Lung (tissue), 12 donors: ENCODE measurements around the gene ATAD3C. TPM values are rescaled to one million over a fixed set of nuclear protein-coding genes. Genes with fewer than 3 reads are reported as not detected.
A peak's percentile ranks its signal among the peaks of the same experiment; 100 is the strongest.

Experiments used
- ATAC-seq: fragments of 200-7000 bp; cut with Tn5 transposase; one replicate; pipeline ENCODE4 v1.9.1; 2020; ENCODE audit warnings: moderate number of reproducible peaks; ENCODE audit not compliant: insufficient read depth, low FRiP score
- DNase-seq, 3 donors: peaks; one replicate each; pipeline ENCODE4 v3.0.0-alpha.2; 2013 to 2017
- H3K27ac ChIP-seq, 2 donors: one replicate each; pipeline ENCODE4 v1.5.1; 2013; ENCODE audit warnings: mild to moderate bottlenecking in 2 of 2, moderate library complexity in 2 of 2, control low read depth in 1 of 2, inconsistent platforms in 1 of 2, low read depth in 1 of 2, low read length in 1 of 2
- H3K27me3 ChIP-seq, 3 donors: one replicate each; pipeline ENCODE4 v1.5.1; 2013; ENCODE audit warnings: low read length in 2 of 3; ENCODE audit not compliant: control insufficient read depth in 3 of 3, insufficient read depth in 3 of 3
- H3K36me3 ChIP-seq, 4 donors: one replicate each; pipeline ENCODE4 v1.5.1; 2013; ENCODE audit warnings: low read length in 4 of 4, mild to moderate bottlenecking in 1 of 4, moderate library complexity in 1 of 4; ENCODE audit not compliant: control insufficient read depth in 4 of 4, insufficient read depth in 4 of 4
- H3K4me1 ChIP-seq, 5 donors: one replicate each; pipeline ENCODE4 v1.5.1; 2013; ENCODE audit warnings: low read length in 5 of 5, mild to moderate bottlenecking in 2 of 5, moderate library complexity in 1 of 5; ENCODE audit not compliant: control insufficient read depth in 5 of 5, insufficient read depth in 5 of 5
- H3K4me3 ChIP-seq: one replicate; pipeline ENCODE4 v1.5.1; 2013; ENCODE audit warnings: mild to moderate bottlenecking, control low read depth, moderate library complexity
- H3K9ac ChIP-seq, 2 donors: one replicate each; pipeline ENCODE4 v1.5.1; 2013; ENCODE audit warnings: low read length in 2 of 2, control low read depth in 1 of 2; ENCODE audit not compliant: insufficient read depth in 1 of 2
- H3K9me3 ChIP-seq, 4 donors: one replicate each; pipeline ENCODE4 v1.5.1; 2013; ENCODE audit warnings: low read length in 3 of 4, mild to moderate bottlenecking in 1 of 4, moderate library complexity in 1 of 4; ENCODE audit not compliant: control insufficient read depth in 4 of 4, insufficient read depth in 3 of 4
- WGBS, 2 donors: extraction: QIAGEN DNeasy Blood & Tissue Kit; methylation state at CpG; one replicate each; pipeline ENCODE4 v1.1.7; 2013; 5-methylcytosine and 5-hydroxymethylcytosine counted together
- polyA plus RNA-seq, 2 donors: library from polyadenylated mRNA; stranded (reverse); fragments of 200-250 nt; gene quantifications; one replicate each; pipeline ENCODE4 v1.2.1, GENCODE V29; 2013
- total RNA-seq, 2 donors: library from RNA; depleted of rRNA in 1 of 2; stranded (reverse); fragments of >200 nt in 1 of 2; gene quantifications; one replicate each; pipeline ENCODE4 v1.2.1, GENCODE V29; 2014 to 2021
- TF ChIP-seq, protein P1 (sequence below): IDR thresholded peaks from 2 replicates; pipeline ENCODE4 v1.5.1; 2012; ENCODE audit warnings: mild to moderate bottlenecking; ENCODE audit errors: control extremely low read depth, extremely low read depth
- donor health status: control.
- donor health status: control.
- donor health status: Bipolar disorder and iron deficiency.
- donor health status: healthy.
- donor health status: DM: yes; HTN: yes; CAD: no.

ATAD3C gene
- total and polyA plus RNA-seq, 4 donors = 0.60 to 18.0 (median 14.8) TPM

DNA sequence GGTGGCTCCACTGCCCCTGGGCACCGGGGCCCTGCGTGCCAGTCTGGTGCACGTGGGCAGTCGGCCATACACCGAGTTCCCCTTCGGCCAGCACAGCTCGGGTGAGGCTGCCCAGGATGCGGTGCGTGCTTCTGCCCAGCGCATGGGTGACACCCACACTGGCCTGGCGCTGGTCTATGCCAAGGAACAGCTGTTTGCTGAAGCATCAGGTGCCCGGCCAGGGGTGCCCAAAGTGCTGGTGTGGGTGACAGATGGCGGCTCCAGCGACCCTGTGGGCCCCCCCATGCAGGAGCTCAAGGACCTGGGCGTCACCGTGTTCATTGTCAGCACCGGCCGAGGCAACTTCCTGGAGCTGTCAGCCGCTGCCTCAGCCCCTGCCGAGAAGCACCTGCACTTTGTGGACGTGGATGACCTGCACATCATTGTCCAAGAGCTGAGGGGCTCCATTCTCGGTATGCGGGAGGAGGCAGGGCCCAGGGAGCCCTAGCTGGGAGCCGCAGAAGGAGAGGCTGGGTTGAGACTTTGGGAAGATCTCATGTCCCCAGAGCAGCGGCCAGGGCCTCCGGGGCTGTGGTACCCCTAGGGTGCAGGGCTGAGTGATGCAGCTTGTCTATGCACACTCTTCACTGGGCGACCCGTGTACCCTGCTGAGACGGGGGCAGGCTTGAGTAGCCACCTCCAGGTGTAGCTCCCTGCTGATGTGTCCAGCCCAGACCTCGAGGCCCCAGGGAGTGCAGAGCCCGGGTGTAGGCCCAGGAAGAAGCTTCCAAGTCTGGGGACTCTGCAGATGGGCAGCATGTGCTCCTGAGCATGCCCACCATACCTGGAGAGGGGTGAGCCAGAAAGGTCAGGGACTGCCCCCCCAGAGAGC, 12.2 kb upstream of the ATAD3C start:
- H3K27ac ChIP-seq = no peak overlapping the region
- no peaks in the 10 kb centered on the region for H3K9me3 ChIP-seq
- no peaks in the 10 kb centered on the region for H3K27me3 ChIP-seq
- H3K4me1 ChIP-seq = peaks cover 0 to 57% (median 41%) of the 10 kb centered on the region in 5 donors
- no peak for ATAC-seq
- WGBS, 2 donors = 72 to 84% methylated on average over 31 of the region's 31 CpGs
- peaks cover 0 to 5% (median 0%) of the 10 kb centered on the region in 4 donors for H3K36me3 ChIP-seq
- no peak overlapping the region for H3K9ac ChIP-seq
- no peak overlapping the region for H3K4me3 ChIP-seq
- DNase-seq = no peak
- TF ChIP-seq, protein P1, sequence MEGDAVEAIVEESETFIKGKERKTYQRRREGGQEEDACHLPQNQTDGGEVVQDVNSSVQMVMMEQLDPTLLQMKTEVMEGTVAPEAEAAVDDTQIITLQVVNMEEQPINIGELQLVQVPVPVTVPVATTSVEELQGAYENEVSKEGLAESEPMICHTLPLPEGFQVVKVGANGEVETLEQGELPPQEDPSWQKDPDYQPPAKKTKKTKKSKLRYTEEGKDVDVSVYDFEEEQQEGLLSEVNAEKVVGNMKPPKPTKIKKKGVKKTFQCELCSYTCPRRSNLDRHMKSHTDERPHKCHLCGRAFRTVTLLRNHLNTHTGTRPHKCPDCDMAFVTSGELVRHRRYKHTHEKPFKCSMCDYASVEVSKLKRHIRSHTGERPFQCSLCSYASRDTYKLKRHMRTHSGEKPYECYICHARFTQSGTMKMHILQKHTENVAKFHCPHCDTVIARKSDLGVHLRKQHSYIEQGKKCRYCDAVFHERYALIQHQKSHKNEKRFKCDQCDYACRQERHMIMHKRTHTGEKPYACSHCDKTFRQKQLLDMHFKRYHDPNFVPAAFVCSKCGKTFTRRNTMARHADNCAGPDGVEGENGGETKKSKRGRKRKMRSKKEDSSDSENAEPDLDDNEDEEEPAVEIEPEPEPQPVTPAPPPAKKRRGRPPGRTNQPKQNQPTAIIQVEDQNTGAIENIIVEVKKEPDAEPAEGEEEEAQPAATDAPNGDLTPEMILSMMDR = no peak

DNA sequence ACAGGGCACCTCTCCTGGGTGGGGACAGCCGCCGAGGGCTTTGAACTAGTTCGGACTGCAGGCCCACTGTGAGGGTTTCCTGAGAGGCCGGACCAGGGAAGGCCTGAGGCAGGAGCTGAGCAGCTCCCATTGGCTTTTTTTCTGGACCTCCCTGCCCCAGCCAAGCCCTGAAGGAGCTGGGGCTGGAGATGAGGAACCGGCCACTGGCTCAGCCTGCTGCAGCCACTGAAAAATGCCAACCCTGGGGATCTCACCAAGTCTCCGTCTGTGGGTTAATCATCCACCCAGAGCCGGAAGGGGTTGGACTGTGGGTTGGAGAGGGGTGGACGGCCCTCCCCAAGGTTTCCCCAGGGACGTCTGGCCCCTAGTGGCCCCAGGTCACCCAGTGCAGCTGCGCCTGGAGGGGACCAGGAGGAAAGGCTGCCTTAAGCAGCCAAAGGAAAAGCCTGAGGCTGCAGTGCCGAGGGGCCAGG, 11.5 kb upstream of the ATAD3C start:
- H3K4me1 ChIP-seq = peaks cover 0 to 50% (median 34%) of the 10 kb centered on the region in 5 donors
- H3K9ac ChIP-seq = no peak overlapping the region
- DNase-seq (peak in 2 of 3 donors; percentile 66 to 74), ATAC-seq (no peak)
- TF ChIP-seq, protein P1 = no peak
- H3K27ac ChIP-seq = no peak overlapping the region
- no peak overlapping the region for H3K4me3 ChIP-seq
- 69% methylated on average over 11 of the region's 11 CpGs for WGBS, 2 donors
- no peaks in the 10 kb centered on the region for H3K9me3 ChIP-seq
- H3K36me3 ChIP-seq = peaks cover 0 to 5% (median 0%) of the 10 kb centered on the region in 4 donors
- H3K27me3 ChIP-seq = no peaks in the 10 kb centered on the region

DNA sequence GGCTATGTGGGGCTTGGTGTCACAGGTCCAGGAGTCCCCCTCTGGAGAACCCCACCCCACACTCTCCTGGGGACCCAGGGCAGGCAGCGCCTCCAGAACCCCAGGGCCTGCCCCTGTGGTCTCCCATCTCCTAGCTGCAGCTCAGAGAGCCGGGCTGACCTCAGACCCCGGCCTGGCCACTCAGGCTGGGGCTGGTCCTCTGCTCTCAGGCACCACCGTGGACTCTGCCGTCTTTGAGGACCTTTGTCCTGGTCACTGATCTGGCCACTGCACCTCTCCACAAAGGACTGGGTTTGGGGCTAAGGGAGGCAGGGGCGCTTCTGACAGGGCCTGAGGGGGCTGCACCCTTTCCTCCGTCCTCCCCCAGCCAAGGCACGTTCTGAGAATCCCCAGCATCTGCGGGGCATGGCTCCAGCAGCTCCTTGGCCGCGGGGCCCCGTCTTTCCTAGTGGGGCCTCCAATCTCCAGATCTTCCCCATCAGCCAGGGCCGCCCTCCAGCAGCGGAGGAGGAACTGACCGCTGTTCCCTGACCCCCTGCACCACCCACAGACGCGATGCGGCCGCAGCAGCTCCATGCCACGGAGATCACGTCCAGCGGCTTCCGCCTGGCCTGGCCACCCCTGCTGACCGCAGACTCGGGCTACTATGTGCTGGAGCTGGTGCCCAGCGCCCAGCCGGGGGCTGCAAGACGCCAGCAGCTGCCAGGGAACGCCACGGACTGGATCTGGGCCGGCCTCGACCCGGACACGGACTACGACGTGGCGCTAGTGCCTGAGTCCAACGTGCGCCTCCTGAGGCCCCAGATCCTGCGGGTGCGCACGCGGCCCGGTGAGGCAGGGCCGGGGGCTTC, 10.7 kb upstream of the ATAD3C start:
- no peaks in the 10 kb centered on the region for H3K9me3 ChIP-seq
- no peak overlapping the region for H3K9ac ChIP-seq
- whole genome bisulfite sequencing, 2 donors = 92% methylated on average over 45 of the region's 45 CpGs
- no peaks in the 10 kb centered on the region for H3K27me3 ChIP-seq
- peaks cover 0 to 42% (median 33%) of the 10 kb centered on the region in 5 donors for H3K4me1 ChIP-seq
- DNase-seq (no peak), ATAC-seq (no peak)
- no peak overlapping the region for H3K27ac ChIP-seq
- no peak overlapping the region for H3K4me3 ChIP-seq
- TF ChIP-seq, protein P1 = no peak
- peaks cover 0 to 5% (median 0%) of the 10 kb centered on the region in 4 donors for H3K36me3 ChIP-seq
